Measurements from ENCODE around the gene FOXP1. TPM values are rescaled to one million over a fixed set of nuclear protein-coding genes. Genes with fewer than 3 reads are reported as not detected.

Gene FOXP1
- total RNA-seq, 4 donors from 2014 or later, result 86.4 to 107 (median 93.8) TPM

- H3K9me3 ChIP-seq, result no peaks in the 10 kb centered on the region
- no peak for DNase-seq (ENCODE audit: low spot score in 2 of 2)
- peaks cover 0 to 7% (median 0%) of the 10 kb centered on the region in 3 donors for H3K36me3 ChIP-seq
- WGBS, 2 donors, result 45 to 50% methylated on average over 7 of the region's 7 CpGs
- no peaks in the 10 kb centered on the region for H3K27me3 ChIP-seq
- no peak overlapping the region for H3K4me3 ChIP-seq
- no peak for TF ChIP-seq CTCF (IDR thresholded peaks at IDR 0.05)
- peak in 1 of 2 donors; percentile 33 for TF ChIP-seq EP300 (IDR thresholded peaks at IDR 0.05)
- peak overlapping the region; percentile 13 to 85 (median 50) for H3K27ac ChIP-seq
- H3K4me1 ChIP-seq, result peaks cover 0 to 92% (median 68%) of the 10 kb centered on the region in 4 donors
Observed at GRCh38 chr3:71051893-71052687, 531.4 kb downstream of the FOXP1 start.

GRCh38 chr3:71051259-71051595, 532.3 kb downstream of the FOXP1 start:
- 41 to 49% methylated on average over 5 of the region's 5 CpGs for WGBS, 2 donors
- Histone ChIP-seq H3K9me3 (no peaks in the 10 kb centered on the region), H3K36me3 (peaks cover 0 to 15% (median 0%) of the 10 kb centered on the region in 3 donors), H3K4me1 (peaks cover 0 to 96% (median 68%) of the 10 kb centered on the region in 4 donors), H3K27ac (peak overlapping the region in 2 of 4 donors; percentile 71 to 85), H3K27me3 (no peaks in the 10 kb centered on the region), H3K4me3 (no peak overlapping the region)
- no peak for TF ChIP-seq CTCF (IDR thresholded peaks at IDR 0.05)
- no peak for TF ChIP-seq POLR2A (IDR thresholded peaks at IDR 0.05)
- no peak for TF ChIP-seq EP300 (IDR thresholded peaks at IDR 0.05)
- no peak for DNase-seq (ENCODE audit: low spot score in 2 of 2)

- WGBS, 2 donors, result 33% methylated on average over 6 of the region's 6 CpGs
- Histone ChIP-seq H3K4me1 (peaks cover 0 to 95% (median 65%) of the 10 kb centered on the region in 4 donors), H3K9me3 (no peaks in the 10 kb centered on the region), H3K4me3 (no peak overlapping the region), H3K27ac (peak overlapping the region in 3 of 4 donors; percentile 13 to 85 (median 71)), H3K27me3 (no peaks in the 10 kb centered on the region), H3K36me3 (peaks cover 0 to 20% (median 0%) of the 10 kb centered on the region in 3 donors)
- TF ChIP-seq CTCF (IDR thresholded peaks at IDR 0.05) (no peak), POLR2A (IDR thresholded peaks at IDR 0.05) (no peak), EP300 (IDR thresholded peaks at IDR 0.05) (no peak)
- DNase-seq (ENCODE audit: low spot score in 2 of 2), result no peak
Observed at GRCh38 chr3:71050538-71051258, 532.8 kb downstream of the FOXP1 start.

GRCh38 chr3:71050166-71050537, 533.4 kb downstream of the FOXP1 start:
- Histone ChIP-seq H3K4me3 (no peak overlapping the region), H3K36me3 (peaks cover 0 to 25% (median 0%) of the 10 kb centered on the region in 3 donors), H3K27ac (peak overlapping the region in 3 of 4 donors; percentile 13 to 85 (median 71)), H3K27me3 (no peaks in the 10 kb centered on the region), H3K4me1 (peaks cover 0 to 90% (median 63%) of the 10 kb centered on the region in 4 donors), H3K9me3 (no peaks in the 10 kb centered on the region)
- no peak for DNase-seq (ENCODE audit: low spot score in 2 of 2)
- no peak for TF ChIP-seq CTCF (IDR thresholded peaks at IDR 0.05)
- no peak for TF ChIP-seq EP300 (IDR thresholded peaks at IDR 0.05)
- no peak for TF ChIP-seq POLR2A (IDR thresholded peaks at IDR 0.05)
- WGBS, 2 donors, result 34 to 38% methylated on average over 2 of the region's 2 CpGs

- TF ChIP-seq POLR2A (IDR thresholded peaks at IDR 0.05), result no peak
- no peak for TF ChIP-seq CTCF (IDR thresholded peaks at IDR 0.05)
- no peak for TF ChIP-seq EP300 (IDR thresholded peaks at IDR 0.05)
- Histone ChIP-seq H3K27me3 (no peaks in the 10 kb centered on the region), H3K36me3 (peaks cover 0 to 30% (median 0%) of the 10 kb centered on the region in 3 donors), H3K9me3 (no peaks in the 10 kb centered on the region), H3K4me1 (peaks cover 0 to 81% (median 57%) of the 10 kb centered on the region in 4 donors), H3K27ac (peak overlapping the region; percentile 2 to 85 (median 42)), H3K4me3 (no peak overlapping the region)
- DNase-seq (ENCODE audit: low spot score in 2 of 2), result no peak
- 44 to 46% methylated on average over 12 of the region's 12 CpGs for WGBS, 2 donors
Observed at GRCh38 chr3:71048948-71049347, 534.6 kb downstream of the FOXP1 start.
